Measurements from ENCODE around the gene FRY.

GRCh38 chr13:32035716-32036115, 4.1 kb downstream of the FRY start:
- TF ChIP-seq, protein P1, sequence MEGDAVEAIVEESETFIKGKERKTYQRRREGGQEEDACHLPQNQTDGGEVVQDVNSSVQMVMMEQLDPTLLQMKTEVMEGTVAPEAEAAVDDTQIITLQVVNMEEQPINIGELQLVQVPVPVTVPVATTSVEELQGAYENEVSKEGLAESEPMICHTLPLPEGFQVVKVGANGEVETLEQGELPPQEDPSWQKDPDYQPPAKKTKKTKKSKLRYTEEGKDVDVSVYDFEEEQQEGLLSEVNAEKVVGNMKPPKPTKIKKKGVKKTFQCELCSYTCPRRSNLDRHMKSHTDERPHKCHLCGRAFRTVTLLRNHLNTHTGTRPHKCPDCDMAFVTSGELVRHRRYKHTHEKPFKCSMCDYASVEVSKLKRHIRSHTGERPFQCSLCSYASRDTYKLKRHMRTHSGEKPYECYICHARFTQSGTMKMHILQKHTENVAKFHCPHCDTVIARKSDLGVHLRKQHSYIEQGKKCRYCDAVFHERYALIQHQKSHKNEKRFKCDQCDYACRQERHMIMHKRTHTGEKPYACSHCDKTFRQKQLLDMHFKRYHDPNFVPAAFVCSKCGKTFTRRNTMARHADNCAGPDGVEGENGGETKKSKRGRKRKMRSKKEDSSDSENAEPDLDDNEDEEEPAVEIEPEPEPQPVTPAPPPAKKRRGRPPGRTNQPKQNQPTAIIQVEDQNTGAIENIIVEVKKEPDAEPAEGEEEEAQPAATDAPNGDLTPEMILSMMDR (conservative IDR thresholded peaks at IDR 0.05): no peak
- no peak for TF ChIP-seq ZFX (IDR thresholded peaks at IDR 0.05)

Measured in C4-2B (cell line).